GM12878 (cell line): ENCODE measurements around the gene CCL23. TPM values are rescaled to one million over a fixed set of nuclear protein-coding genes. Genes with fewer than 3 reads are reported as not detected.

ENCODE experiments used
- ATAC-seq: fragments of 200-7000 bp; cut with Tn5 transposase; 3 replicates; pipeline ENCODE4 v1.9.1; 2020; ENCODE audit warnings: mild to moderate bottlenecking, moderate library complexity
- BruUV-seq: library from RNA; stranded (reverse); fragments of 400-500 nt; replicated peaks from 2 replicates; lab custom pipeline; 2021; lab: Mats Ljungman, UMichigan
- CTCF ChIA-PET: fragments of 300-600 bp; sonication (Branson Sonifier 250); formaldehyde crosslinking; extraction: SDS; loops from one replicate; lab custom pipeline; 2021; ENCODE audit warnings: inconsistent platforms; lab: Yijun Ruan, JAX
- POLR2A ChIA-PET: fragments of 350-600 bp; formaldehyde crosslinking; extraction: SDS; loops from one replicate; lab custom pipeline; 2021; ENCODE audit warnings: inconsistent platforms; lab: Charles Lee
- RAD21 ChIA-PET: fragments of 300-600 bp; sonication (Branson Sonifier 250); formaldehyde crosslinking; loops from one replicate; lab custom pipeline; 2023; ENCODE audit warnings: antibody characterized with exemption; ENCODE audit not compliant: unreplicated experiment; lab: Charles Lee
- SMC1A ChIA-PET: fragments of 300-600 bp; sonication (Branson Sonifier 250); formaldehyde crosslinking; loops from one replicate; lab custom pipeline; 2023; ENCODE audit not compliant: unreplicated experiment, uncharacterized antibody; lab: Charles Lee
- DNase-seq: peaks from one replicate; pipeline ENCODE4 v3.0.0-alpha.2; 2011; ENCODE audit warnings: low read depth, low spot score
- FAIRE-seq: peaks from 3 replicates; lab custom pipeline; 2011; peaks lifted over from hg19 to GRCh38; lab: Jason Lieb, UNC
- H2AFZ ChIP-seq: 2 replicates; pipeline ENCODE4 v1.6.0; 2011; ENCODE audit warnings: low read depth, low read length, control low read depth; ENCODE audit not compliant: control insufficient read depth
- H3K27ac ChIP-seq: 2 replicates; pipeline ENCODE4 v1.5.1; 2011; ENCODE audit warnings: control low read depth; ENCODE audit not compliant: control insufficient read depth, insufficient read depth
- H3K27me3 ChIP-seq, 2 experiments: replicated peaks in 1 of 2; 2 replicates each; pipeline versions ENCODE4 v1.6.0 to v1.6.1; 2011; ENCODE audit warnings: low read length in 1 of 2; ENCODE audit not compliant: control insufficient read depth in 2 of 2, insufficient read depth in 2 of 2
- H3K36me3 ChIP-seq, 2 experiments: 2 replicates each; pipeline ENCODE4 v1.5.1; 2011; ENCODE audit warnings: low read length in 1 of 2; ENCODE audit not compliant: control insufficient read depth in 2 of 2, insufficient read depth in 2 of 2
- H3K4me1 ChIP-seq: 2 replicates; pipeline ENCODE4 v1.6.1; 2011; ENCODE audit warnings: mild to moderate bottlenecking, low read length, moderate library complexity, mixed read lengths; ENCODE audit not compliant: control insufficient read depth, insufficient read depth
- H3K4me2 ChIP-seq: 2 replicates; pipeline ENCODE4 v1.6.0; 2011; ENCODE audit warnings: control low read depth; ENCODE audit not compliant: control insufficient read depth, insufficient read depth
- H3K4me3 ChIP-seq: fragments of 200-600 bp; sonication (generic); 2 replicates; pipeline ENCODE4 v1.5.1; 2016
- H3K79me2 ChIP-seq: 2 replicates; pipeline ENCODE4 v1.6.0; 2011; ENCODE audit warnings: low read length; ENCODE audit not compliant: control insufficient read depth, insufficient read depth
- H3K9ac ChIP-seq: 2 replicates; pipeline ENCODE4 v1.8.0; 2011; ENCODE audit warnings: low read length, control low read depth, mixed read lengths; ENCODE audit not compliant: control insufficient read depth, insufficient read depth
- H3K9me3 ChIP-seq: replicated peaks from 3 replicates; pipeline ENCODE4 v1.5.1; 2011; ENCODE audit warnings: mild to moderate bottlenecking, low read length; ENCODE audit not compliant: control insufficient read depth, insufficient read depth
- H4K20me1 ChIP-seq: 2 replicates; pipeline ENCODE4 v1.6.0; 2011; ENCODE audit not compliant: control insufficient read depth, insufficient read depth
- BCL3 ChIP-seq: IDR thresholded peaks from 2 replicates; pipeline ENCODE4 v1.6.1; 2011; ENCODE audit warnings: borderline replicate concordance, low read depth, mild to moderate bottlenecking, moderate library complexity, low read length; ENCODE audit not compliant: insufficient read depth, poor library complexity, severe bottlenecking
- CBX5 ChIP-seq: sonication (generic); IDR thresholded peaks from 2 replicates; pipeline ENCODE4 v1.6.1; 2016; ENCODE audit warnings: low read depth, moderate library complexity, mild to moderate bottlenecking, inconsistent platforms
- CHD1 ChIP-seq: IDR thresholded peaks from 2 replicates; pipeline ENCODE4 v1.6.1; 2012; ENCODE audit warnings: low read depth, low read length, improper control_type of control experiment
- CHD4 ChIP-seq: fragments of 200-600 bp; sonication (generic); IDR thresholded peaks from 2 replicates; pipeline ENCODE4 v1.6.1; 2016; ENCODE audit warnings: mild to moderate bottlenecking
- ETV6 ChIP-seq, 2 experiments: fragments of 450-650 bp in 1 of 2; IDR thresholded peaks in 1 of 2; conservative IDR thresholded peaks in 1 of 2; 2 replicates each; pipeline ENCODE4 v1.6.1; 2014; ENCODE audit warnings: antibody characterized with exemption in 1 of 2, borderline replicate concordance in 1 of 2, low read depth in 1 of 2, mild to moderate bottlenecking in 1 of 2, moderate library complexity in 1 of 2
- GATAD2B ChIP-seq: fragments of 450-650 bp; conservative IDR thresholded peaks from 2 replicates; pipeline ENCODE4 v1.6.1; 2017; ENCODE audit warnings: low read depth, mild to moderate bottlenecking, moderate library complexity
- POU2F2 ChIP-seq: IDR thresholded peaks from 3 replicates; pipeline ENCODE4 v1.6.1; 2011; ENCODE audit warnings: low read depth, mild to moderate bottlenecking, low read length, borderline replicate concordance
- SUZ12 ChIP-seq: fragments of 200-600 bp; sonication (generic); IDR thresholded peaks from one replicate; pipeline ENCODE4 v1.6.1; 2018; ENCODE audit warnings: antibody characterized with exemption, mild to moderate bottlenecking; ENCODE audit not compliant: unreplicated experiment
- USF1 ChIP-seq: IDR thresholded peaks from 2 replicates; pipeline ENCODE4 v1.6.1; 2011; ENCODE audit warnings: borderline replicate concordance, low read depth, mild to moderate bottlenecking, moderate library complexity, mixed read lengths, low read length; ENCODE audit not compliant: insufficient read depth; ENCODE audit errors: extremely low read length
- ZBTB40 ChIP-seq: fragments of 450-650 bp; IDR thresholded peaks from 2 replicates; pipeline ENCODE4 v1.6.1; 2016; ENCODE audit warnings: mild to moderate bottlenecking, moderate library complexity, borderline replicate concordance
- WGBS: methylation state at CpG from one replicate; pipeline ENCODE4 v1.1.6; 2016; ENCODE audit warnings: low lambda C conversion rate; ENCODE audit not compliant: insufficient replicate concordance, insufficient coverage; ENCODE audit errors: missing lambda C conversion rate; 5-methylcytosine and 5-hydroxymethylcytosine counted together
- in situ Hi-C: fragments of 300-500 bp; cut with MboI; formaldehyde crosslinking; loops from 9 replicates; pipeline ENCODE4 v1.14.3; 2018; ENCODE audit warnings: mixed read lengths
- intact Hi-C: fragments of 100-400 bp; cut with micrococcal nuclease; formaldehyde crosslinking; loops from one replicate; pipeline ENCODE4 v1.14.2; 2022; ENCODE audit not compliant: unreplicated experiment
- polyA plus RNA-seq, 11 experiments: library from polyadenylated mRNA; depleted of rRNA in 4 of 11; unstranded in 6 of 11; stranded (reverse) in 5 of 11; fragments of >200 nt; fragmentation: Nextera tagmentation in 4 of 11; fragmentation: Illumina TruSeq in 1 of 11; extraction: Ambion mirVana in 4 of 11; extraction: Trizol in 1 of 11; gene quantifications; 1 replicate in 1 of 11; 2 replicates in 10 of 11; pipeline versions ENCODE4 v1.2.1 to v1.2.3, GENCODE V29; 2011 to 2016; ENCODE audit warnings: inconsistent platforms in 2 of 11, missing spikeins in 2 of 11, low read depth in 1 of 11
- total RNA-seq, 4 experiments: library from RNA; depleted of rRNA in 3 of 4; stranded (reverse); fragments of >200 nt in 3 of 4; fragmentation: Illumina TruSeq in 1 of 4; extraction: Trizol in 1 of 4; gene quantifications; 2 replicates each; pipeline versions ENCODE4 v1.2.1 to v1.2.3, GENCODE V29; 2013 to 2021

Gene CCL23
- total and polyA plus RNA-seq, 10 of the 15 experiments (the other 5 are each of a cell fraction or from before 2014, with no cell fraction given) = 0.15 to 0.62 (median 0.41) TPM; not detected in 6

- TF ChIP-seq BCL3 (no peak), ZBTB40 (no peak)
- TF ChIP-seq, all 136 proteins: peak for 12
These were observed 48.0 kb downstream of the CCL23 start (continued) for GRCh38 chr17:35969558-35970380.

GRCh38 chr17:35968520-35969054, 49.2 kb downstream of the CCL23 start:
- 33% methylated on average over 10 of the region's 10 CpGs for WGBS
- TF ChIP-seq POU2F2 = no peak
- TF ChIP-seq GATAD2B = no peak
- no peak for TF ChIP-seq CBX5
- TF ChIP-seq ETV6 (conservative IDR thresholded peaks at IDR 0.05 in 1 of 2, IDR thresholded peaks at IDR 0.05 in 1 of 2; ENCODE audit: borderline replicate concordance in 1 of 2, low read depth in 1 of 2) = no peak
- TF ChIP-seq CHD4 = no peak
- TF ChIP-seq SUZ12 = no peak
- TF ChIP-seq CHD1 = no peak
- no peak for TF ChIP-seq USF1

More at GRCh38 chr17:35968520-35969054, 49.2 kb downstream of the CCL23 start:
- ChIA-PET RAD21 (interaction anchor here (1.0 to 17.2 kb wide), 11 partner anchors 10 to 634 kb away, joined by 4 to 342 read pairs (median 10); partner anchors contain the start of genes CCL16 and MRM1), CTCF (interaction anchor here (0.6 to 19.0 kb wide), 24 partner anchors 7 to 1475 kb away, joined by 3 to 622 read pairs (median 8); partner anchors contain the start of genes CCL16, CCL3, RDM1 and ZNHIT3), SMC1A (interaction anchor here (0.7 to 17.2 kb wide), 18 partner anchors 9 to 634 kb away, joined by 3 to 485 read pairs (median 6); partner anchors contain the start of genes CCL3 and ZNHIT3), POLR2A (no interaction called here)
- no peaks in the 10 kb centered on the region for H3K4me1 ChIP-seq
- intact Hi-C loops = no loop called here
- H3K9me3 ChIP-seq = no peaks in the 10 kb centered on the region
- H3K9ac ChIP-seq = no peak overlapping the region
- FAIRE-seq = no peak
- no peak overlapping the region for H3K4me2 ChIP-seq
- no peak for DNase-seq
- H3K27ac ChIP-seq = no peak overlapping the region
- no TSS peak for BruUV-seq
- H2AFZ ChIP-seq = no peak overlapping the region
- no peaks in the 10 kb centered on the region for H3K36me3 ChIP-seq
- H3K79me2 ChIP-seq = no peaks in the 10 kb centered on the region
- ATAC-seq = no peak
- H3K27me3 ChIP-seq = no peaks in the 10 kb centered on the region
- no peak overlapping the region for H3K4me3 ChIP-seq
- H4K20me1 ChIP-seq = no peaks in the 10 kb centered on the region
- in situ Hi-C loops = no loop called here
